Brain microvascular endothelial cell (primary cell): ENCODE data around the gene MBOAT7.
"Not testable (repeated sequence)": the region's sequence is repeated elsewhere in the genome, so short reads cannot be mapped to it uniquely, and the experiment has no call there.

Experiments
- DNase-seq: peaks from one replicate; pipeline ENCODE4 v3.0.0-alpha.2; 2020
- H3K27ac ChIP-seq: fragments of 250-450 bp; sonication (Bioruptor Pico); 2 replicates; pipeline ENCODE4 v1.5.1; 2020; ENCODE audit warnings: mild to moderate bottlenecking, moderate library complexity
- H3K27me3 ChIP-seq: fragments of 250-450 bp; sonication (Bioruptor Pico); replicated peaks from 2 replicates; pipeline ENCODE4 v1.5.1; 2020; ENCODE audit warnings: mild to moderate bottlenecking
- H3K36me3 ChIP-seq: fragments of 250-450 bp; sonication (Bioruptor Pico); replicated peaks from 2 replicates; pipeline ENCODE4 v1.5.1; 2020; ENCODE audit warnings: mild to moderate bottlenecking
- H3K4me3 ChIP-seq: 2 replicates; pipeline ENCODE4 v1.5.1; 2011; ENCODE audit warnings: low read depth, mild to moderate bottlenecking, control low read depth, low read length, moderate library complexity
- CTCF ChIP-seq: IDR thresholded peaks from 2 replicates; pipeline ENCODE4 v1.5.1; 2011; ENCODE audit warnings: low read depth, mild to moderate bottlenecking, moderate library complexity, low read length, control low read depth, inconsistent platforms; ENCODE audit errors: missing control alignments
- in situ Hi-C: cut with HindIII; loops from 2 replicates; pipeline ENCODE4 v1.10.0; 2017; ENCODE audit warnings: low sequenced_read_pairs, low pct_ligation_motif_present

Gene MBOAT7

GRCh38 chr19:54172471-54173358 is 16.7 kb downstream of the MBOAT7 start, which contains the start of gene TMC4:
Gene TMC4 (minus strand): TSS chr19:54173160. CDS start chr19:54173117, 43 bp downstream.
- DNase-seq: no peak
- no peak within 1 kb of the TSS for H3K4me3 ChIP-seq
- H3K27ac ChIP-seq: no peak within 1 kb of the TSS
- H3K36me3 ChIP-seq: peaks cover 9% of the 10 kb centered on the region
- in situ Hi-C loops: no loop called here
- no peaks in the 10 kb centered on the region for H3K27me3 ChIP-seq
- no peak for TF ChIP-seq CTCF

GRCh38 chr19:54171736-54172431 is 17.5 kb downstream of the MBOAT7 start:
- H3K4me3 ChIP-seq, H3K27me3 ChIP-seq, H3K36me3 ChIP-seq, in situ Hi-C loops, DNase-seq, H3K27ac ChIP-seq: not testable (repeated sequence)

- H3K4me3 ChIP-seq: no peak overlapping the region
- H3K27me3 ChIP-seq: no peaks in the 10 kb centered on the region
- no peak for DNase-seq
- in situ Hi-C loops: no loop called here
- no peak overlapping the region for H3K27ac ChIP-seq
- no peaks in the 10 kb centered on the region for H3K36me3 ChIP-seq
- no peak for TF ChIP-seq CTCF
Observed at GRCh38 chr19:54169149-54169740, 20.1 kb downstream of the MBOAT7 start.

GRCh38 chr19:54168174-54168917 is 21.0 kb downstream of the MBOAT7 start:
- DNase-seq: peak; percentile 85
- TF ChIP-seq CTCF: peak; percentile 93
- in situ Hi-C loops: no loop called here
- H3K27me3 ChIP-seq: no peaks in the 10 kb centered on the region
- no peak overlapping the region for H3K27ac ChIP-seq
- H3K4me3 ChIP-seq: no peak overlapping the region
- no peaks in the 10 kb centered on the region for H3K36me3 ChIP-seq

GRCh38 chr19:54165222-54165621 is 24.2 kb downstream of the MBOAT7 start:
- Histone ChIP-seq H3K4me3 (no peak overlapping the region), H3K27ac (no peak overlapping the region), H3K36me3 (no peaks in the 10 kb centered on the region), H3K27me3 (no peaks in the 10 kb centered on the region)
- no peak for TF ChIP-seq CTCF
- in situ Hi-C loops: no loop called here
- no peak for DNase-seq
